Activated CD8-positive, alpha-beta memory T cell treated with anti-CD3 and anti-CD28 coated beads, Interleukin-2, amount 50 U/mL, for 1 hour (primary cell): ENCODE data around the gene RBFA.

Source experiments
- DNase-seq: peaks from one replicate; pipeline ENCODE4 v3.0.0-alpha.2; 2020; ENCODE audit errors: extremely low read depth

RBFA gene

GRCh38 chr18:80029690-80030089 lies 4.5 kb upstream of the RBFA start:
- no peak for DNase-seq

DNA sequence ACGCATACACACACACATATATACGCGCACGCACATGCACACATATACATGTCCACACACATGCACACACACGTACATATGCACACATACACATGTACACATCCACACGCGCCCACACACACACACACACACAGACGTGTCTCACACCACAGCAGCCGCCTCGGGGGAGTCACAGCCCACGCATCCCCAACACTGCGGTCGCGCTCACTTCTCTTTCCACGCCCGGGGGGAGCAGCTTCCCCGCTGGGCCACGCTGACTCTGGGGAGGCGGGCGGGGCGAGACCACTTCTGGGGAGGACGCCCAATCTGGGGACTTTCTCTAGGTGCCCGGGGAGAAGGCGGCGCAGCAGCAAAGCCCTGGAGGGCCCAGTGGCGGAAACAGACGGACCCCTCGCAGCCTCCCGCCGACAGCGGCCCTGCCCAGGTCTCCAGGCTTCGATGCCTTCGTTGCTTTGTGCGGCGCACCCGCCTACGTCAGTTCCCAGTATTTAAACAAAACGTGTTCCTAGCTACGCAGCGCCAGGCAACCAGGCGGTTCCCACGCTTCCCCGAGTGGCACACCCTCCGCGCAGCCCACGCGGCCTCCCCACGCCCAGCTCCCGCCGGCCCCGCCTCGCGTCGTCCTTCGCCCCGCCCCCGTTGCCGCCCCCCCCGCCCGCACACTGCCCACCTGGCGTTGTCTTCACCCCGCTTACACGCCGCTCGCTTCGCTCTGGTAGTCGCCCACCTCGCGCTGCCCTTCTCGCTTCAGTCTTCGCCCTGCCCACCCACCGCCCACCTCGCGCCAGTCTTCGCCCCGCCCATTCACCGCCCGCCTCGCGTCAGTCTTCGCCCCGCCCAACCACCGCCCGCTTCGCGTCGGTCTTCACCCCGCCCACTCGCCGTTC lies 810 bp upstream of the RBFA start:
- DNase-seq, result peak; percentile 62

GRCh38 chr18:80034852-80035406 lies 695 bp downstream of the RBFA start:
- DNase-seq, result no peak

DNA sequence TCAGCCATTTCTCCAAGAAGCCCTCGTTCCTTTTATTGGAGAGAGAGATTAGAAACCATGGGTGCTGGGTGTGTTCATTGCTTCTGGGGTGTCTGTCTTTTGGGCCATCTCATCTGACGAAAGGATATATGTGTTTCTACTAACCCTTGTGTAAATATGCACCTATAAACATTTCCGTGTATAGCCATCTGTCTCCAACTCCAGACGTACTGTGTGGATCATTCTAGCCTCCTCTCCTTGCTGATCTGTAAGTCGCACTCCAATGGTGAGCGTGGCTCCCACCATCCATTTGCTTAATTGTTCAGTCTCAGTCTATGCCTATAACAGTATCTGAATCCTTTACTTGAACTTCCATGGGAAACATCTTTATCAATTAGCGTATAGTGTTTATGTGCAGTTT lies 1.8 kb downstream of the RBFA start:
- no peak for DNase-seq

- no peak for DNase-seq
These were observed 3.1 kb downstream of the RBFA start for GRCh38 chr18:80037300-80037699.

DNA sequence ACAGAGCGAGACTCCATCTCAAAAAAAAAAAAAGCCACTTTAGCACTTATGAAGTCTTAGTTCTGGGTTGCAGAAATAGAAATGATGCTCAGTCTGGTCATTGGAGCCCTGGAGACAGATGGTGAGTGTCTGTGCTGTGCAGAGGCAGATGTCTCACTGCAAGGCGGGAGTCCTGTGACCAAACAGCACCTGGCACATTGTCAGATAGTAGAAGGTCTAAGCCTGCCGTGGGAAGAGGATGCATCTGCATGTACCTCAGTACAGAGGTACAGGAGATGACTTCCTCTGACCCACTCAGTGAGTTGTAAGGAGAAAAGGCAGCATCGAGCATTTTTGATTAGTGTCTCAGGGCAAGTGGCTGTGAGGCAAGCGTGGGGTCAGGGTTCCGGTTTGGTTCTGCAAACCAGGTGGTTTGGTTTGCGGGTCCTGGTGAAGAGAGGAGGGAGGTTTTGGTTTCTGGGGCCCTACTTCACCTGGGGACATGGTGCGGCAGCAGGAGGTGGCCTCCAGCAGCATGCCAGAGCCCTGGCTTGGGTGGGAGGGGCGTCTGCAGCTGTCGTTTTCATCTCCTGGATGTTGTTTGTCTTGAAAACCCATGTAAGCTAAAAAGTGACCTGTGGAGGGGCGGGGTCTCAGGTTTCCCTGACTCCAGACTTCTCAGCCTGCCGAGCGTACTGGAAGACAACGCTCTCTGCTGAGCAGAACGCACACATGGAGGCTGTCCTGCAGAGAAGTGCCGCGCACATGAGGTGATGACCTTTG lies 3.8 kb downstream of the RBFA start:
- no peak for DNase-seq

- DNase-seq, result no peak
These were observed 6.3 kb downstream of the RBFA start for GRCh38 chr18:80040515-80040914.

GRCh38 chr18:80041424-80041823 lies 7.2 kb downstream of the RBFA start:
- DNase-seq, result no peak

- DNase-seq, result no peak
These were observed 8.6 kb downstream of the RBFA start for GRCh38 chr18:80042785-80043184.

DNA sequence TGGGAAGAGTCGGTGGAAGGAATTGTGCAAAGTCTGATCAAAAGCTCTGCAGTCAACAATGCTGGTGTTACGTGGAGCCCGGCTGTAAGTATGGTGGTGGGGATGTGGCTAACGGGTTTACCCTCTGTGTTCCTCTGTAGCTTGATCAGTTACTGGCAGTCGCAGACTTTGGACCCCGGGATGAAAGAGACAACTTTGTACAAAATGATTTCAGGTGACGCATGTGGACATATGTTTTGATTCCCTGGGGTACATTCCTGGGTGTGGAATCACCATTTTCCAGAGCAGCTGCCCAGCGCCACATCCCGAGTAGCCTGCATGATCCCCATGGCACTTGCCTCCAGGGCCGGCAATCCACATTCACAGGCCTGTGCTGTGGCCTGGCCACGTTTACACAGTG lies 9.8 kb downstream of the RBFA start:
- DNase-seq, result no peak

GRCh38 chr18:80046011-80046410 lies 11.8 kb downstream of the RBFA start:
- no peak for DNase-seq

DNA sequence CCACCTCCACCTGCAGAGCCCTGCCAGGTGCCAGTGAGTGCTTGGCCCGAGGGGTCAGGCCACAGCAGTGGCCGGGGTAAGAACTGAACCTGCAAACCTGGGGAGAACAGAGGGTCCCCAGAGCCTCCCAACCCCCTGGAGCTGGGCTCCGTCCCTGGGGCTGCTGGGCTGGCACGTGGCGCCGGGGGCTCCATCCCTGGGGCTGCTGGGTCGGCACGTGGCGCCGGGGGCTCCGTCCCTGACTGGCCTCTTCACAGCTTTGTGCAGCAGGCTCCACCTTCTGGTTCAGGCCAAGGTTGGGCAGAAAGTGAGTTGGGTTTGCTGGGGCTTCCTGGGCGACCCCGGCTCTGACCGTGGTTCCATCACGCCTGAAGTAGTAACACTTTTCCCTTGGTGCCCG lies 12.2 kb downstream of the RBFA start:
- DNase-seq, result no peak

DNA sequence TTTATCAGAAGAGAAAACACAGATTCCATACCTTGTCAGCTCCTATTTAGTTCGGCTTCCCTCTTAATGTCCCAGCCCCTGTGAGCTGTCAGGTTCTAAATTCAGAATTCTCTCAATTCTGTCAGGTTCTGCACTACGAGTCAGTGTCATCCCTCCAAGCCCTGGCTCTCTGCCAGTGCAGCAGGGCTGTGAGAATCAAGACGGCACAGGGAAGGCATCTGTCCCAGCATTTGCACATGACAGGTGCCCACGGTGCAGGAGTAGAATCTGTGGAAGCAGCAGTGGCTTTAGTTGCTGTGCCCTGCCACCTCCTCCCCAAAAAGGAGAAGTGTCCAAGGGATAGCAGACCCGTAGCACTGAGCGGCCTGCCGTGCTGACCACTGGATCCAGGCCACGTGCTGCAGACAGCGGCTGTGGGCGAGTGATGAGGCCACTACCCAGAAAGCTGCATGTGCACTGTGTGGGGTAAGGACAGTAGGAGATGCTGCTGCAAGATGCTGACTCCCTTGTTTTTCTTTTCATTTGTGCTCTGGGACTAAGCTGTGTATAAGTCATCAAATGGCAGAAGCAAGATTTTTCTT lies 12.8 kb downstream of the RBFA start:
- DNase-seq, result no peak

DNA sequence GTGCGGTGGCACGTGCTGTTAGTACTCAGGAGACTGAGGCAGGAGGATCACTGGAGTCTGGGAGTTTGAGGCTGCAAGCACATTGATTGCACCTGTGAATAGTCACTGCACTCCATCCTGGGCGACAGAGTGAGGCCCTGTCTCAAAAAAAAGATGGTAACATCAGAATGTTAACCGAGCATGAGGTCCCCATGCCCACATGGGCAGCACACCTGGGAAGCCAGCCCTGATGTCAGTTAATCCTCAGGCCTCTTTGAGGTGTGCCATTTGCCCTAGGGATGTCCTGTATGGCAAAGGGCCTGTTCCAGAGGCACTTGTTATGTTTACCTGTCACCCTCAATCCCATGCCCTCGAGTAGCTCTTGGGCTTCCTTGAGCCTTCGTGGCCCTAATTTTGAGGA lies 16.6 kb downstream of the RBFA start:
- DNase-seq, result no peak

DNA sequence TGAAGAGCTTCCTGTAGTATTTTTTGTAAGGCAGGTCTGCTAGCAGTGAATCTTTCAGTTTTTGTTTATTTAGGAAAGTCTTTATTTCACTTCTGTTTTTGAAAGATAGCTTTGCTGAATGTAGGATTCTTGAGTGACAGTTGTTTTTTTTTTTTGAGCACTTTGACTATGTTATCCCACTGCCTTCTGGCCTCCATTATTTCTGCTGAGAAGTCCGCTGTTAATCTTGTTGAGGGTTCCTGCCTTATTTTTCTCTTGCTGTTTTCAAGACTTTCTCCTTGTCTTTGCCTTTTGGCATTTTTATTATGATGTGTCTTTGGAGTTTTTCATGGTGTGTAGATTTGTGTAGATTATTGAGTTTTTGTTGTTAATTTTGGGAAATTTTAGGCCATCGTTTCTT lies 21.9 kb downstream of the RBFA start:
- DNase-seq, result no peak

- no peak for DNase-seq
These were observed 25.7 kb downstream of the RBFA start for GRCh38 chr18:80059945-80060344.

DNA sequence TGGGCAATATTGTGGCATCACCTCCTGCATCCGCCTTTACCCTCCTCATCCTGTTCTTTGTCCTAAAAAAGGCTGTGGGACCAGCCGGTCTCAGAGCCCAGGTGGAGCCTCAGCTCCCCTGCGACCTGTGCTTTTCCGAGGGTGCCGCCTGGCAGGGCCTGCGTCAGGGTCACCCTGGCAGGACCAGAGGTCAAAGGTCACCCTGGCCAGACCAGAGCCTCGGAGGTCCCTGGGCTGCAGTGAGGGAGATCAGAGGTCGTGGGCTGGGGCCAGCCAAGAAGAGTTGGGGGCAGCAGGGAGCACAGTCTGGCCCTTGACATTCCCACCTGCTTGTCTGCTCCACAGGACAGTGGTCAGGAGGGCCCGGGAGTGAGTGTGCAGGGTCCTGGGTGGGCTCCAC lies 31.5 kb downstream of the RBFA start:
- DNase-seq, result no peak

- no peak for DNase-seq
These were observed 33.1 kb downstream of the RBFA start for GRCh38 chr18:80067321-80067720.

DNA sequence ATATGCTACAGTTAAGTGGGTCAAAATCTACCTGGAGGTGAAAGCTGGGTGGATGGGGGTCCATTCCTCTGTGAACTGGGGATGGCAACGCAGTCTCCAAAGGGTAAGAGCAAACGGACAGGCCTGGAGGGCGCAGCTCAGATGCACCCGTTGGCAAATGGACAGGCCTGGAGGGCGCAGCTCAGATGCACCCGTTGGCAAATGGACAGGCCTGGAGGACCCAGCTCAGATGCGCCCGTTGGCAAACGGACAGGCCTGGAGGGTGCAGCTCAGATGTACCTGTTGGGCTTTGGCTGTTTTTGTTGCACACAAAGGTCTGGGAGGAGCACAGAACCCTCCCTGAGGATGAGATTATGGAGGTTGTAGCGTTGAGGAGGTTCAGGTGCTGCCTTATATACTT lies 33.7 kb downstream of the RBFA start:
- no peak for DNase-seq

DNA sequence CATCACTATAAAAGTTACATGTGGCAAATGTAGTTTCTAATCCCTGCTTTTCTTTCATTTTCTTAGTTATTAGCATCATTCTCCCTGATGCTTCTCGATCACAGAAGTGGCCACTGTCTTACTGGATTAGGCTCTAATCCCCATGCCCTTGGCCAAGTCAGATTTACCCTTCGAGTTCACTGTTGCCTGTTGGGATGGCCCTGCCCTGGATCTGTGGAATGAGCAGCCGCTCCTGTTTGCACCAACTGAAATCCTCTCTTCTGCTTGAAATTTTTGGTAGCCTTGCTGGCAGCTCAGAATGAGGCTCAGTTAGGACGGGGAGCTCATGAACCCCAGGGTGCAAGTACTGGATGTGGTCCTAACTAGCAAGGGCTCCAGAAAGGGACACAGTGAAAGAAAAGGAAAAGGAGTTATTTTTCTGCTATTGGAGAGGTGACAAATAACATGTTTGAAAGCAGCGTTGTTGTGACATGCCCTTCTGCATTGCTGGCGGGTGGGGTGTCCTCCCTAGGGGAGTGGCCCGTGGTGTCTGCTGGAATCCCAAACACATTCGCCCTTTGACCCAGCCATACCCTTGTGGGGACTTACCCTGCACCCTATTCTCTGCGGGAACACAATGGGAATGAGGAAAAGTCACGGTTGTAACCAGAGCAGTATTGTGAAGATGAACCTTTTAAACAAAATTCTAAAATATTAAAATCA lies 34.5 kb downstream of the RBFA start:
- no peak for DNase-seq

DNA sequence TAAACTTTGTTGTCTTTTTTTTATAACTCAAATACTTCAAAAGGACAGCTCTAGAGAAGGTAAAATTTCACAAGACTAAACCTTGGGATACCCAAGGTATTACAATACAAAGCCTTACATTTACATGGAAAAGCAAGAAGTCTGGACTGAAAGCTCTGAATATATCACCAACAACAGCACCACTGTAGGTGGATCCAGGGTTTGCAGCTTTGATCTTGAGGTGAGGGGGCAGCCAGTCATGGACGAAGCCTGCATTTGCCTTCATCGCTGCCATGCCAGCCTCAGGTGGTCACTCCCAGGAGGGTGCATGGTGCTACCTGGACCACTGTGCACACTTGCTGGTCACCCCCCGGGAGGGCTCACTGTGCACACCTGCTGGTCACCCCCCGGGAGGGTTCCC lies 36.6 kb downstream of the RBFA start:
- no peak for DNase-seq

DNA sequence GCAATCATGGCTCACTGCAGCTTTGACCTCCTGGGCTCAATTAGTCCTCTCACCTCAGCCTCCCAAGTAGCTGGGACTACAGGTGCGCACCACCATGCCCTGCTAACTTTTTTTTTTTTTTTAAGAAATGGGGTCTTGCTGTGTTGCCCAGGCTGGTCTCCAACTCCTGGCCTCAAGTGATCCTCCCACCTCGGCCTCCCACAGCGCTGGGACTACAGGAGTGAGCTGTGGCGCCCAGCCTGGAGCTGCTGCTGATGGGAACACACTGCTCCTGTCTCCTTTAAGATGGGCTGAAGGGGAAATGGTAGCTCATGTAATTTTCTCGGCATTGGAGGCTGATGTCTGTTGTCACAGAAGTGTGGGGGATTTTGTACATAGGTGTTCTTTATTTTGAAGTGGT lies 39.9 kb downstream of the RBFA start:
- DNase-seq, result no peak
